ENCODE measurements around the gene PLEKHG4B.

PLEKHG4B gene

DNA sequence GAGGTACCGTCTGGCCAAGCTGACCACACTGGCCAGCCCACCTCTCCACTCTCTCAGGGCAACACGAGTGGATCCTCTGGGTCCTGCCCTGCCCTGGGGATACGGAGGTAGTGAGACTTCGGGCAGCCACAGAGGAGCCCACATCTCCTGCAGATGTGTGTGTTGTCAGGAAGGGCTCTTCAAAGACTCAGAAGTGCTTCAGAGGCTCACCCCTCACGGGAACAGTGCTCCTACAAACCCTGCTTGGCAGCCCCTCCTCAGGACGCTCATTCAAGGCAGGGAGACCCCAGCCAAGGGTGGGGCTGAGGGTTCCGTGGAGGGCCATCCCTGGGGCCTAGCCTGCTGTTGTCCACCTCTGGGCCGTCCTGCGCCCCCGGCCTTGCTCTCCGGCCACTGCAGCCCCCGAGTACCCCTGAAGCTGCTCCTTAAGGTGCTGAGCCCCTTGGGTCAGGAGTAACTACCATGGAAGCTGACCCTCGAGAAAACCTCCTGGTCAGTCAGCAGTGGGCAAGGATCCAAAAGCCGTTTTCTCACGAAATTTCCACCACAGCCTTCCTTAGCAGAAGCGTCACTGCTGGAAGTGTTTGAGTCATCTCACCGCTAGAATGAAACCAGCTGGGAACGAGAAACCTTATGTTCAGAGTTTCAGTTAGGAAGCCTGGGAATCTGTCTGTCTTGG is 76.2 kb downstream of the PLEKHG4B start:
- Histone ChIP-seq H3K4me1 (ENCODE audit: control insufficient read depth, insufficient read depth, low read length) (no peaks in the 10 kb centered on the region), H3K27me3 (ENCODE audit: control insufficient read depth, insufficient read depth, low read length) (no peaks in the 10 kb centered on the region), H3K9ac (ENCODE audit: low read length) (no peak overlapping the region), H3K4me3 (ENCODE audit: low read depth, low read length) (no peak overlapping the region), H3K36me3 (ENCODE audit: control insufficient read depth, insufficient read depth, low read length) (peaks cover 3% of the 10 kb centered on the region), H3K9me3 (ENCODE audit: control insufficient read depth, insufficient read depth, low read depth, low read length) (no peaks in the 10 kb centered on the region), H3K27ac (ENCODE audit: low read depth, low read length) (no peak overlapping the region)

DNA sequence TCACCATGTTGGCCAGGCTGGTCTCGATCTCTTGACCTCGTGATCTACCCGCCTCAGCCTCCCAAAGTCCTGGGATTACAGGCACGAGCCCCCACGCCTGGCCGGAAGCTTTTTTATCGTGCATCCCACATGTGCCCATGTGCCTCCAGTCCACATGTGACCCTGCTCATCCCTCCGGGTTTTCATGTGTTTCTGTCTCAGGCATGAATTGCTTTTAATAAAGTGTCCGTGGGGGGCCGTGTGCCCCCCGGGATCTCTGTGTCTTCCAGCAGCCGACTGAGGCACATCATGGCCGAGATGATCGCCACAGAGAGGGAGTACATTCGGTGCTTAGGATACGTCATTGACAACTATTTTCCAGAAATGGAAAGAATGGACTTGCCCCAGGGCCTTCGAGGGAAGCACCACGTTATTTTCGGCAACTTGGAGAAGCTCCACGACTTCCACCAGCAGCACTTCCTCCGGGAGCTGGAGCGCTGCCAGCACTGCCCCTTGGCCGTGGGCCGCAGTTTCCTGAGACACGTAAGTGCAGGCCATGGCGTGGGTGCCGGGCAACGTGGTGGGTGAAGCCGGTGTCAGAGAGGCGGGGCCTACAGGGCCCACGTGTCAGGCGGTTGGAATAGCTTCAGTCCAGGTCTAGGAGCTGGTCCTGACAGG is 77.2 kb downstream of the PLEKHG4B start:
- no peak overlapping the region for H3K4me3 ChIP-seq (ENCODE audit: low read depth, low read length)
- H3K9ac ChIP-seq (ENCODE audit: low read length), result no peak overlapping the region
- H3K4me1 ChIP-seq (ENCODE audit: control insufficient read depth, insufficient read depth, low read length), result no peaks in the 10 kb centered on the region
- no peaks in the 10 kb centered on the region for H3K9me3 ChIP-seq (ENCODE audit: control insufficient read depth, insufficient read depth, low read depth, low read length)
- peaks cover 10% of the 10 kb centered on the region for H3K36me3 ChIP-seq (ENCODE audit: control insufficient read depth, insufficient read depth, low read length)
- H3K27ac ChIP-seq (ENCODE audit: low read depth, low read length), result no peak overlapping the region
- H3K27me3 ChIP-seq (ENCODE audit: control insufficient read depth, insufficient read depth, low read length), result no peaks in the 10 kb centered on the region

DNA sequence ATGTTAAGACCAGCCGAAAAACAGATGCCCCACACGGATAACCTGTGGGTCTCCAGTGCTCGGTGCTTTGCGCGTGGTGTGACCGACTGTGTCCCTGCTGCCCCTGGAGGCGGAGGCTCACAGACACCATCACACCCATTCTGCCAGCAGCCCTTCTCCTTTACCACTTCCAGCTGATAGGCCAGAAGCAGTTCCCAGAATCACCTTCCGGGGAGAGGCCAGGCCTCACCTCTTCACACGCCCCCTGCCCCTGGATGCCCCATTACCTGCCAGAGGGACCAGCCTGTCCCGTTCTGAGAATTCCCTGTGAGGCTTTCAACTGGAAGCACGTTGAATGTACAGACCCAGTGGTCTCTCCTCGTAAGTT is 77.7 kb downstream of the PLEKHG4B start:
- Histone ChIP-seq H3K4me1 (ENCODE audit: control insufficient read depth, insufficient read depth, low read length) (no peaks in the 10 kb centered on the region), H3K9ac (ENCODE audit: low read length) (no peak overlapping the region), H3K27ac (ENCODE audit: low read depth, low read length) (no peak overlapping the region), H3K36me3 (ENCODE audit: control insufficient read depth, insufficient read depth, low read length) (peaks cover 10% of the 10 kb centered on the region), H3K4me3 (ENCODE audit: low read depth, low read length) (no peak overlapping the region), H3K9me3 (ENCODE audit: control insufficient read depth, insufficient read depth, low read depth, low read length) (no peaks in the 10 kb centered on the region), H3K27me3 (ENCODE audit: control insufficient read depth, insufficient read depth, low read length) (no peaks in the 10 kb centered on the region)

DNA sequence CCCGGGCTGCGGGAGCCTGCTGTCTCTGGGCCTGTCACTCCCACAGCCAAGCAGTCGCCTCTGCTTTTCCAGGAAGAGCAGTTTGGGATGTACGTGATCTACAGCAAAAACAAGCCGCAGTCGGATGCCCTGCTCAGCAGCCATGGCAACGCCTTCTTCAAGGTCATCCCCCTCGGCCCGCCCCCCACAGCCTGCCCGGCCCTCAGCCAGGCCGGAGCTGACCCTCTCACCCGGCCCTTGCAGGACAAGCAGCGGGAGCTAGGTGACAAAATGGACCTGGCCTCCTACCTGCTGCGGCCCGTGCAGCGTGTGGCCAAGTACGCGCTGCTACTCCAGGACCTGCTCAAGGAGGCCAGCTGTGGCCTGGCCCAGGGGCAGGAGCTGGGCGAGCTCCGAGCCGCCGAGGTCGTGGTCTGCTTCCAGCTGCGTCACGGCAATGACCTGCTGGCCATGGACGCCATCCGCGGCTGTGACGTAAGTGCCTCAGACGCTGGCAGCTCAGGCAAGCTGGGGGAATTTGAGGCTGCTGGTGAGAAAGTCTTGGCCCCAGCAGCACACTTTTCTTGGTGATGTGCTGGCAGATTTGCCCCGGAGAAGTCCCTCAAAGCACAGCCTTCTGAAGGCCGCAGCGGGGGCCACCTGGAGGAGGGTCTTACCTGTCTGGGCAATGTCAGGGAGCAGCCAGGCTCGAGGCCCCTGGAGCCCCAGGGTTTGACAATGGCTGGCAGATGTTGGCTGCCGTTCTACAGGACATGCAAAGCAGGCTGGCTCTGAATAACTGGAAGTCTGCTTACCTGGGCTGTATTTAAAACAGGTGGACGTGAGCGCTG is 79.2 kb downstream of the PLEKHG4B start:
- H3K9ac ChIP-seq (ENCODE audit: low read length), result no peak overlapping the region

DNA sequence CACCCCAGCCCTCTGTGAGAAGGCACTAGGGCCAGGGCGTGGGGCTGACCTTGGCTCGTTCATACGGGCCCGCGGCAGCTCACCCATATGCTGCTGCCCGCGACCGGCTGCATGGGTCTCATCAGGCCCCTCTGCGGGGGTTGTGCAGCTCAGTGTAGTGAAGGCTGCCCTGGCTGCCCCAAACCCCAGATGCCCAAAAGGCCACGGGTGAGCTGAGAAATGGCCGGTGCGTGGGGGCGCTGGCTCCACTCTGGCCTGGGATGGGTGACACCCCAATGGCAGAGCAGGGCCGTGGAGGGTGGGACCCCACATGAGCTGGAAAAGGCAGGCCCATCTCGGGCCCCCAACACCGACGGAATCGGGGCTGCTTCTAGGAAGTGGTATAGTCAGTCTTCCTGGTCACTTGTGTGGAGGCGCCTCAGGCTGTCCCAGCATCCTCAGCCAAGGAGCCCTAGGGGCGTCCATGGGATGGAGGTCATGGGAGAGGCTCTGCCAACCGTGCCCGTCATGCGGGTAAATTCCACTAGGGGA is 79.9 kb downstream of the PLEKHG4B start:
- Histone ChIP-seq H3K9me3 (ENCODE audit: control insufficient read depth, insufficient read depth, low read depth, low read length) (no peaks in the 10 kb centered on the region), H3K4me3 (ENCODE audit: low read depth, low read length) (no peak overlapping the region), H3K4me1 (ENCODE audit: control insufficient read depth, insufficient read depth, low read length) (no peaks in the 10 kb centered on the region; the same call in 1 of the 2 replicates), H3K9ac (ENCODE audit: low read length) (no peak overlapping the region), H3K27me3 (ENCODE audit: control insufficient read depth, insufficient read depth, low read length) (no peaks in the 10 kb centered on the region), H3K27ac (ENCODE audit: low read depth, low read length) (no peak overlapping the region), H3K36me3 (ENCODE audit: control insufficient read depth, insufficient read depth, low read length) (peaks cover 10% of the 10 kb centered on the region)

More for the DNA sequence above, 79.2 kb downstream of the PLEKHG4B start:
- H3K27ac ChIP-seq (ENCODE audit: low read depth, low read length), result no peak overlapping the region
- H3K9me3 ChIP-seq (ENCODE audit: control insufficient read depth, insufficient read depth, low read depth, low read length), result no peaks in the 10 kb centered on the region
- H3K4me3 ChIP-seq (ENCODE audit: low read depth, low read length), result no peak overlapping the region
- no peaks in the 10 kb centered on the region; the same call in 1 of the 2 replicates for H3K4me1 ChIP-seq (ENCODE audit: control insufficient read depth, insufficient read depth, low read length)
- peaks cover 10% of the 10 kb centered on the region for H3K36me3 ChIP-seq (ENCODE audit: control insufficient read depth, insufficient read depth, low read length)
- no peaks in the 10 kb centered on the region for H3K27me3 ChIP-seq (ENCODE audit: control insufficient read depth, insufficient read depth, low read length)

DNA sequence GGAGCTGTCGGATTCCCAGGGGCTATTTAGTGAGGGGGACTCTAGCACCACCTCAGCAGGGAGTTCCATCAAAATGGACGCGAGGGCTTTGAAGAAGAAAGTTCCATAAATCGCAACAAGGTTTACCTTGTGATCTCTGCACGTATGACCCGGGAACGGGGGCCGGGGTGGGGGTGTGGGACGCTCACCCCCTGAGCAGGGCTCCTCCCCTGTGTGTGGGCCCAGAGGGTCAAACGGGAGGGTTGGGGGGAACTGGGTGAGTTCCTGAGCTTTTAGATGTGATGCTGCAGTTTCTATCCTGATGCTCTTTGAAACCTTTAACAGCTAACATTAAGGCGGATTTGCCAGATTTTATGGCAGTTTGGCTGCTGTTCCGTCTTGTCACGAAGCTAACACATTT is 80.5 kb downstream of the PLEKHG4B start:
- Histone ChIP-seq H3K9ac (ENCODE audit: low read length) (no peak overlapping the region), H3K27me3 (ENCODE audit: control insufficient read depth, insufficient read depth, low read length) (no peaks in the 10 kb centered on the region), H3K36me3 (ENCODE audit: control insufficient read depth, insufficient read depth, low read length) (peaks cover 10% of the 10 kb centered on the region), H3K9me3 (ENCODE audit: control insufficient read depth, insufficient read depth, low read depth, low read length) (no peaks in the 10 kb centered on the region), H3K4me1 (ENCODE audit: control insufficient read depth, insufficient read depth, low read length) (no peaks in the 10 kb centered on the region; the same call in 1 of the 2 replicates), H3K27ac (ENCODE audit: low read depth, low read length) (no peak overlapping the region), H3K4me3 (ENCODE audit: low read depth, low read length) (no peak overlapping the region)

DNA sequence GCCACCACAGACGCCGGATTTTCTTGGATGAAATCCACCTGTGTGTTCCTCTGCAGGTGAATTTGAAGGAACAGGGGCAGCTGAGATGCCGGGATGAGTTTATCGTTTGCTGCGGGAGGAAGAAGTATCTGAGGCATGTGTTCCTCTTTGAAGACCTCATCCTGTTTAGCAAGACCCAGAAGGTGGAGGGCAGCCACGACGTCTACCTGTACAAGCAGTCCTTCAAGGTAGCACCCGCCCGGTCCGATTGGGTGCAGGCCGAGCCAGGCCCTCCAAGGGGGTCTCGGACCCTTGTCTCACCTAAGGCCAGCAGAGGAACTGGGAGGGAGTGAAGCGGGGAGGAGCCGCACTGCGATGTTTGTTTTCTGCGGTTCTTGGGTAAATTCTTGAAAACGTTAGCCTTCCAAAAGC is 80.9 kb downstream of the PLEKHG4B start:
- no peak overlapping the region for H3K9ac ChIP-seq (ENCODE audit: low read length)
- H3K36me3 ChIP-seq (ENCODE audit: control insufficient read depth, insufficient read depth, low read length), result peaks cover 10% of the 10 kb centered on the region
- no peak overlapping the region for H3K27ac ChIP-seq (ENCODE audit: low read depth, low read length)
- H3K27me3 ChIP-seq (ENCODE audit: control insufficient read depth, insufficient read depth, low read length), result no peaks in the 10 kb centered on the region
- H3K9me3 ChIP-seq (ENCODE audit: control insufficient read depth, insufficient read depth, low read depth, low read length), result no peaks in the 10 kb centered on the region
- no peaks in the 10 kb centered on the region; the same call in 1 of the 2 replicates for H3K4me1 ChIP-seq (ENCODE audit: control insufficient read depth, insufficient read depth, low read length)
- H3K4me3 ChIP-seq (ENCODE audit: low read depth, low read length), result no peak overlapping the region

DNA sequence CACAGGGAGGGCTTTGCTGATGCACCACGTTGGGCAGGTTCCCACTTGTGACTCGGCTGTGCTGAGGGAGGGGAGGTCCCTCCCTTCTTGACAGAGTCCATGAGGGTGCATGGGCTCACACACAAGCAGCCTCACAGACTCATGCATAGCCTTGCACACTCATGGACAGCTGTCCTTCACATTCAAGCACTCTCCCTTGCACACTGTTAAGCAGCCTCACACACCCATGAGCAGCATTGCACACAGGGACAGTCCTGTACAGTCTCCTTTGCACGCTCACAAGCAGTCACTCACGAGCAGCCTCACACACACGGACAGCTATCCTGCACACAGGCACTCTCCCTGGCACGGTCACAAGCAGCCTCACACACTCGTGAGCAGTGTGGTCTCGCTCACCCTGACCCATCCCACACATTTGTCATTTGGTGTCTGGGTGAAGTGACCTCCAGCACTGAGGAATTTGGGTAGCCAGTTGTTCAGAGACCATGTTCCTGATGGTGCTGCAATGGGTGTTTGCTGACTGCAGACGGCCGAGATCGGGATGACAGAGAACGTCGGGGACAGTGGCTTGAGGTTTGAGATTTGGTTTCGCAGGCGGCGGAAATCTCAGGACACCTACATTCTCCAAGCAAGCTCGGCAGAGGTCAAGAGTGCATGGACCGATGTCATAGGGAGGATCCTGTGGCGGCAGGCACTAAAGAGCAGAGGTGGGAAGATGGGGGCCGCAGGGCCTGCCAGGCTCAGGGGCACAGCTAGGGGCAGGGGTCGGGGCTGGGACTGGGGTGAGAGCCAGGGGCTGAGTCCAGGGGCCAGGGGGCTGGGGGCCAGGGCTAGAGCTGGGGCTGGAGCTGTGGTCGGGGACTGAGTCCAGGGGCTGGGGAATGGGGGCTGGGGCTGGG is 81.7 kb downstream of the PLEKHG4B start:
- Histone ChIP-seq H3K27me3 (ENCODE audit: control insufficient read depth, insufficient read depth, low read length) (no peaks in the 10 kb centered on the region), H3K9me3 (ENCODE audit: control insufficient read depth, insufficient read depth, low read depth, low read length) (no peaks in the 10 kb centered on the region), H3K4me3 (ENCODE audit: low read depth, low read length) (no peak overlapping the region), H3K4me1 (ENCODE audit: control insufficient read depth, insufficient read depth, low read length) (no peaks in the 10 kb centered on the region; the same call in 1 of the 2 replicates), H3K27ac (ENCODE audit: low read depth, low read length) (no peak overlapping the region), H3K36me3 (ENCODE audit: control insufficient read depth, insufficient read depth, low read length) (peaks cover 10% of the 10 kb centered on the region), H3K9ac (ENCODE audit: low read length) (no peak overlapping the region)

DNA sequence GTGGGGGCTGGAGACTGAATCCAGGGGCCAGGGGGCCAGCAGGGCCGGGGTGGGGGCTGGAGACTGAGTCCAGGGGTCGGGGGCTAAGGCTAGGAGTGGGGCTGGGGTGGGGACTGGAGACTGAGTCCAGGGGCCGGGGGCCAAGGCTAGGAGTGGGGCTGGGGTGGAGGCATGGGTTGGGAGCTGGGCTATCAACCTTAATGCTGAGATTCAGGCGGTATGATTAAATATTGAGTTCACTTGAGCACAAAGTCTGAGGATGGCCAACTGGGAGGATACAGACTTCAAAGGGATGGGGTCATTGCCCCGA is 82.3 kb downstream of the PLEKHG4B start:
- no peaks in the 10 kb centered on the region for H3K27me3 ChIP-seq (ENCODE audit: control insufficient read depth, insufficient read depth, low read length)
- no peak overlapping the region for H3K9ac ChIP-seq (ENCODE audit: low read length)
- H3K9me3 ChIP-seq (ENCODE audit: control insufficient read depth, insufficient read depth, low read depth, low read length), result no peaks in the 10 kb centered on the region
- H3K36me3 ChIP-seq (ENCODE audit: control insufficient read depth, insufficient read depth, low read length), result peaks cover 10% of the 10 kb centered on the region
- no peak overlapping the region for H3K4me3 ChIP-seq (ENCODE audit: low read depth, low read length)
- H3K4me1 ChIP-seq (ENCODE audit: control insufficient read depth, insufficient read depth, low read length), result no peaks in the 10 kb centered on the region; the same call in 1 of the 2 replicates
- H3K27ac ChIP-seq (ENCODE audit: low read depth, low read length), result no peak overlapping the region

DNA sequence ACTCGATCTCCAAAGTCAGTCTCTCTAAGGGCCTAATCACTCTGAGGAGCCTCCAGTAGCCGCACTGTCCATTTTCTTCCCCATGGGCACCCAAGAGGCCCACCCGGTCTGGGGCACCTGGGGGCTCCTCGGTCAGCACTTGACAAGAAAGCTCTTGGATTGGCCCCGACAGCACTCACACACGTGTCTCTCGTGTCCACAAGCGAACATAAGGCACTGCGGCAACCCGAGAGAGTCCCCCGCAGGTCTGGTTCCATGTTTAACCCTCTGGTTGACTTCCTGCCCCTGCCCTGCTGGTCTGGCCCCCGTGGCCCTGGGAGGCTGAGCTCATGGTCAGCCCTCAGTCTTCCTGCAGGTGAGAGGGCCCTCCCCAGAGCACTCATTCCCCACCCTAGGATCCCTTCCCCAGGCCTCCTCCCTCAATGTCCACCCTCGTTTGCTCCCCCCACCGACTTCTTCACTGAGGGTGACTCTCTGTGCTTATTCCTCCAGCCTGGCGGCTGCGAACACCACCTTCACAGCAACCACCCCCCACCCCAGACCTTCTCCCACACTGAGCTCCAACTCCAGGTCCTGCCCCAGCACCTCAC is 83.0 kb downstream of the PLEKHG4B start:
- peaks cover under 1% of the 10 kb centered on the region; the same call in 1 of the 2 replicates for H3K4me1 ChIP-seq (ENCODE audit: control insufficient read depth, insufficient read depth, low read length)

More for the DNA sequence above, 83.0 kb downstream of the PLEKHG4B start:
- H3K27me3 ChIP-seq (ENCODE audit: control insufficient read depth, insufficient read depth, low read length), result no peaks in the 10 kb centered on the region
- no peak overlapping the region for H3K9ac ChIP-seq (ENCODE audit: low read length)
- no peak overlapping the region for H3K4me3 ChIP-seq (ENCODE audit: low read depth, low read length)
- H3K27ac ChIP-seq (ENCODE audit: low read depth, low read length), result no peak overlapping the region
- H3K36me3 ChIP-seq (ENCODE audit: control insufficient read depth, insufficient read depth, low read length), result peaks cover 10% of the 10 kb centered on the region
- no peaks in the 10 kb centered on the region for H3K9me3 ChIP-seq (ENCODE audit: control insufficient read depth, insufficient read depth, low read depth, low read length)
